ENCODE results near the gene ZSWIM7.

The ZSWIM7 gene

GRCh38 chr17:15971098-15971678, 28.3 kb downstream of the ZSWIM7 start:
- DNase-seq (ENCODE audit: low read depth), result no peak
- no peak for TF ChIP-seq CTCF (IDR thresholded peaks at IDR 0.05; ENCODE audit: control insufficient read depth, insufficient read depth, low read depth, low read length, missing control alignments)
- no peak overlapping the region for H3K4me3 ChIP-seq (ENCODE audit: control insufficient read depth, low read depth, low read length)

- no peak for TF ChIP-seq CTCF (IDR thresholded peaks at IDR 0.05; ENCODE audit: control insufficient read depth, insufficient read depth, low read depth, low read length, missing control alignments)
- no peak for DNase-seq (ENCODE audit: low read depth)
Observed at GRCh38 chr17:15970500-15970899, 29.0 kb downstream of the ZSWIM7 start.

GRCh38 chr17:15969463-15969862, 30.0 kb downstream of the ZSWIM7 start:
- H3K4me3 ChIP-seq (ENCODE audit: control insufficient read depth, low read depth, low read length), result no peak overlapping the region
- no peak for TF ChIP-seq CTCF (IDR thresholded peaks at IDR 0.05; ENCODE audit: control insufficient read depth, insufficient read depth, low read depth, low read length, missing control alignments)
- DNase-seq (ENCODE audit: low read depth), result no peak

More at GRCh38 chr17:15970500-15970899, 29.0 kb downstream of the ZSWIM7 start:
- H3K4me3 ChIP-seq (ENCODE audit: control insufficient read depth, low read depth, low read length), result no peak overlapping the region

- TF ChIP-seq CTCF (IDR thresholded peaks at IDR 0.05; ENCODE audit: control insufficient read depth, insufficient read depth, low read depth, low read length, missing control alignments), result no peak
- H3K4me3 ChIP-seq (ENCODE audit: control insufficient read depth, low read depth, low read length), result no peak overlapping the region
- no peak for DNase-seq (ENCODE audit: low read depth)
Observed at GRCh38 chr17:15967706-15968399, 31.7 kb downstream of the ZSWIM7 start.

- no peak overlapping the region for H3K4me3 ChIP-seq (ENCODE audit: control insufficient read depth, low read depth, low read length)
- no peak for DNase-seq (ENCODE audit: low read depth)
- no peak for TF ChIP-seq CTCF (IDR thresholded peaks at IDR 0.05; ENCODE audit: control insufficient read depth, insufficient read depth, low read depth, low read length, missing control alignments)
Observed at GRCh38 chr17:15966879-15967248, 32.6 kb downstream of the ZSWIM7 start.

- TF ChIP-seq CTCF (IDR thresholded peaks at IDR 0.05; ENCODE audit: control insufficient read depth, insufficient read depth, low read depth, low read length, missing control alignments), result no peak
- no peak for DNase-seq (ENCODE audit: low read depth)
Observed at GRCh38 chr17:15966183-15966878, 33.2 kb downstream of the ZSWIM7 start.

More at GRCh38 chr17:15966183-15966878, 33.2 kb downstream of the ZSWIM7 start:
- no peak overlapping the region for H3K4me3 ChIP-seq (ENCODE audit: control insufficient read depth, low read depth, low read length)

All from AG09309 (cell line).